ENCODE results near the gene DEPP1. TPM values are rescaled to one million over a fixed set of nuclear protein-coding genes. Genes with fewer than 3 reads are reported as not detected.

DEPP1 gene
- total RNA-seq, 1 experiment from 2014 or later, result 1.6 TPM

GRCh38 chr10:44992732-44993225 is 14.2 kb upstream of the DEPP1 start:
- peaks cover 13% of the 10 kb centered on the region for H3K36me3 Mint-ChIP-seq
- H3K9me3 Mint-ChIP-seq, result no peaks in the 10 kb centered on the region
- H3K27me3 Mint-ChIP-seq (ENCODE audit: low read depth), result no peaks in the 10 kb centered on the region; the same call in 1 of the 2 replicates
- peaks cover 52% of the 10 kb centered on the region for H3K4me1 Mint-ChIP-seq
- no peak overlapping the region for H3K27ac Mint-ChIP-seq
- TF ChIP-seq FOXP4 (CRISPR knock-in tag; IDR thresholded peaks at IDR 0.05), result no peak
- TF ChIP-seq OVOL2 (CRISPR knock-in tag; IDR thresholded peaks at IDR 0.05; ENCODE audit: borderline replicate concordance), result no peak
- no peak for TF ChIP-seq HMGXB4 (CRISPR knock-in tag; IDR thresholded peaks at IDR 0.05)
- ChIA-PET POLR2A (no interaction called here), CTCF (interaction anchor here (9.4 kb wide), 1 partner anchor 61 kb away, joined by 143 read pairs; no protein-coding TSS in a partner anchor)
- ATAC-seq (no peak), DNase-seq (ENCODE audit: low spot score) (no peak)
- no peak overlapping the region for H3K4me3 Mint-ChIP-seq

- H3K27ac Mint-ChIP-seq, result no peak overlapping the region
- DNase-seq (ENCODE audit: low spot score), result no peak
- ATAC-seq, result no peak
- TF ChIP-seq ZNF138 (CRISPR knock-in tag; conservative IDR thresholded peaks at IDR 0.05), result no peak
- TF ChIP-seq ZNF512 (CRISPR knock-in tag; IDR thresholded peaks at IDR 0.05; ENCODE audit: borderline replicate concordance), result no peak
- no peak for TF ChIP-seq ELF4 (CRISPR knock-in tag; IDR thresholded peaks at IDR 0.05; ENCODE audit: low read depth)
- TF ChIP-seq FOXK1 (CRISPR knock-in tag; IDR thresholded peaks at IDR 0.05), result no peak
- TF ChIP-seq IRF2 (CRISPR knock-in tag; IDR thresholded peaks at IDR 0.05; ENCODE audit: borderline replicate concordance, low read depth), result no peak
- TF ChIP-seq E2F4 (CRISPR knock-in tag; IDR thresholded peaks at IDR 0.05; ENCODE audit: borderline replicate concordance, low read depth), result no peak
- H3K36me3 Mint-ChIP-seq, result peaks cover 13% of the 10 kb centered on the region
- ChIA-PET CTCF (interaction anchor here (3.7 to 9.4 kb wide), 2 partner anchors 13 to 60 kb away, joined by 46 to 143 read pairs; partner anchors contain the start of gene DEPP1), POLR2A (no interaction called here)
- H3K4me3 Mint-ChIP-seq, result no peak overlapping the region
- H3K9me3 Mint-ChIP-seq, result no peaks in the 10 kb centered on the region
- H3K27me3 Mint-ChIP-seq (ENCODE audit: low read depth), result no peaks in the 10 kb centered on the region; the same call in 1 of the 2 replicates
- H3K4me1 Mint-ChIP-seq, result peaks cover 56% of the 10 kb centered on the region
These were observed 13.6 kb upstream of the DEPP1 start for GRCh38 chr10:44992070-44992731.

GRCh38 chr10:44991571-44991970 is 13.0 kb upstream of the DEPP1 start:
- ChIA-PET CTCF (interaction anchor here (2.1 to 9.4 kb wide), 5 partner anchors 9 to 59 kb away, joined by 7 to 143 read pairs (median 14); partner anchors contain the start of genes DEPP1 and ZNF22), POLR2A (no interaction called here)
- Mint-ChIP-seq H3K4me1 (peaks cover 62% of the 10 kb centered on the region), H3K9me3 (no peaks in the 10 kb centered on the region), H3K27me3 (ENCODE audit: low read depth) (no peaks in the 10 kb centered on the region; the same call in 1 of the 2 replicates), H3K36me3 (peaks cover 13% of the 10 kb centered on the region), H3K27ac (no peak overlapping the region), H3K4me3 (no peak overlapping the region)
- ATAC-seq, result no peak
- DNase-seq (ENCODE audit: low spot score), result no peak
- TF ChIP-seq TP53 (CRISPR knock-in tag; IDR thresholded peaks at IDR 0.05) (no peak), NR1H2 (CRISPR knock-in tag; IDR thresholded peaks at IDR 0.05) (no peak), USF1 (CRISPR knock-in tag; IDR thresholded peaks at IDR 0.05) (no peak)
